IPS DF 4.7 (cell line): ENCODE measurements around the gene TP53BP1.
"Not testable (repeated sequence)": the region's sequence is repeated elsewhere in the genome, so short reads cannot be mapped to it uniquely, and the experiment has no call there.

Experiments used
- DNase-seq: peaks from one replicate; pipeline ENCODE4 v3.0.0-alpha.2; 2013; ENCODE audit warnings: low spot score; ENCODE audit errors: extremely low read depth

Gene TP53BP1

GRCh38 chr15:43423793-43424192 lies 69.2 kb downstream of the TP53BP1 start:
- no peak for DNase-seq

- no peak for DNase-seq
Observed at GRCh38 chr15:43420876-43421275, 72.1 kb downstream of the TP53BP1 start.

GRCh38 chr15:43420435-43420834 lies 72.5 kb downstream of the TP53BP1 start:
- DNase-seq = no peak

DNA sequence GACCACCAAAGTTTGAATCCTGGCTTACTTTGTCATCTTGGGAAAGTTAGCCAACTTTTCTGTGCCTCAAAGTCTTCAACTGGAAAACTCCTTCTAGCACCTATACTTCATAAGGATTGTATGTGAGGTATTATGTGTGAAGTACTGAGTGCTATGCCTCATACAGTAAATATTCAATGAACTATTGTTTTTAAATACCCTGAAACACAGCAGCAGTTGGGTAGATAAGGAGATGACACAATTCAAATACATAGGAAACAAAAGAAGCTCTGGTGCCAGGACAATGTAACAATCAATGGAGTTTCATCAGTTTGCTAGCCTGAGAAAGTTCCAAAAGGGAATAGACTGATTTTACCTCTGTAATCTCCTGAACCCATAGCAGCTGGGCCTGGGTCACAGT lies 78.8 kb downstream of the TP53BP1 start:
- no peak for DNase-seq

DNA sequence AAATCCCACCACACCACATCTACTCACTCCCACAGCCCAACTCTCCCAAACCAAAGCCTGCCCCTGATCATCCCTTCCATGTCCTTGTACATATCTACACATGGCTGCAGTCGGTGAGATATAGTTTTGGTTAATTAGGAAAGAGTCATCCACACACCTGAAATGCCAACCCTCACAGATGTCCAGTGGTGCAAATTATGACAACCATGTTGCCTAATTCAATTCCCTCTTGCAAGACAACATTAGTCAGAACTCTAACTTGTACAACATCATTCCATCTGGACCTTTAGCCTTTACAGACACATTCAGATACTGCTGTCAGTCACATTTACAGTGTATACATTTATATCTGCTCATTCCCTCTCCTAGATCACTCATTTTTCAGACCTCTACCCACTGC lies 80.9 kb downstream of the TP53BP1 start:
- DNase-seq = no peak

GRCh38 chr15:43410572-43411214 lies 82.3 kb downstream of the TP53BP1 start:
- peak; percentile 2 for DNase-seq

GRCh38 chr15:43408789-43409188 lies 84.2 kb downstream of the TP53BP1 start:
- DNase-seq = no peak

DNA sequence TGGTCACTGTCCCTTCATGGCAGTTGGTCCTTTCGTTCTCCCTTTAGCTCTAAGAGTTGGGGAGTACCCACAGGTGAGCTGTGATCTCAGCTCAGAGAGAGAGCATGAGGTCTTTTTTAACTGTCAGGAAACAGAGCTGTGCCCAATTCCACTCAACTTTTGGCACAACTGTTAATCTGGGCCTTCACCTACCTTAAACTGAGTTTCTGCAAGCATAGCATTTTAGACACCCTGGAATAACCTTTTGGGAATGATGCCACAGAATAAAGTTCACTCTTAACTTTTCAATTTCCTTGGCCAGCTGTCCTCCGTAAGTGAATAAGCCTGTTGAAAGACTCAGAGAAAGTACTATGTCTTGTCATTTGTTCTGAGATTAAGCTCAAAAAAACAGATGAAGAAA lies 86.1 kb downstream of the TP53BP1 start:
- DNase-seq = no peak

DNA sequence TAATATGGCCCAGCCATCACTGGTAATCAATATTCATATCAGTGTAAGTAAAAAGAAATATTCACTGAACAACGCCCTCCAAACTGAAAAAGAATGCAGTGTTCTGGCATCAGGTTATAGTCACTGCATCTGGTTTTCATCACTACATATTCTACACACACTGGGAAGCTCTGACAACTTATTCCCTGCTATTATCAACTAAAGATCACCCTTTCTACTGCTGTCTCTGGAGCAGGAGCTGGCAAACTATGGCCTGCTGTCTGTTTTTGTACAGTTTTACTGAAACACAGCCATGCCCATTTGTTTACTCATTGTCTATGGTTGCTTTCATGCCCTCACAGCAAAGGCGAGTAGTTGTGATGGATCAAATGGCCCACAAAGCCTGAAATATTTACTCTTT lies 86.8 kb downstream of the TP53BP1 start:
- DNase-seq = no peak

- no peak for DNase-seq
Observed at GRCh38 chr15:43404130-43404529, 88.8 kb downstream of the TP53BP1 start.

GRCh38 chr15:43403616-43404015 lies 89.3 kb downstream of the TP53BP1 start:
- DNase-seq = no peak

DNA sequence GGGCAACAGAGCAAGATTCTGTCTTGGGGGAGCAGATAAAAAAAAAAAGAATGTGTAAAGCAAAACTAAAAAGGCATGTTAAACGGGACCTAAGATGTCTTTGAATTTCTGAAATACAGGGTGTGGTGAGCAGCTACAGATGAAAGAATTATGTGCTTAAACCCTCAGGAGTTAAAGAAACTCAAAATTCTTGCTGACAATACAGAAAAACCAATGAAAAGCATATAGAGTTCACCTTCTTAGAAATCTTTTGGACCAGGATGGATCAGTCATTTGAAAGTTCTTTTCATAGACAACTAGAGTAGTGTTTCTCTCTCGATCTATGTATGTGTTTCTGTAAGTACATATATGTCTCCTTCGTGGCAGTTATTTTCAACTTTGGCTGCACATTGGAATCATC lies 90.7 kb downstream of the TP53BP1 start:
- no peak for DNase-seq

DNA sequence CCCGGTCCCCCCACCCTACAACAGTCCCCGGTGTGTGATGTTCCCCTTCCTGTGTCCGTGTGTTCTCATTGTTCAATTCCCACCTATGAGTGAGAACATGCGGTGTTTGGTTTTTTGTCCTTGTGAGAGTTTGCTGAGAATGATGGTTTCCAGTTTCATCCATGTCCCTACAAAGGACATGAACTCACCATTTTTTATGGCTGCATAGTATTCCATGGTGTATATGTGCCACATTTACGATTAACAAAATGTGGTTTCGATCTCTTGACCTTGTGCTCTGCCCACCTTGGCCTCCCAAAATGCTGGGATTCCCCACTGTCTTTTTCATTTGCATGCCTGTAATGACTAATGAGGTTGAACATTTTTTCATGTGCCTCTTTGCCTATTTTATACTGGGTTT lies 99.4 kb downstream of the TP53BP1 start:
- not testable (repeated sequence) for DNase-seq

- no peak for DNase-seq
Observed at GRCh38 chr15:43390723-43391122, 102.2 kb downstream of the TP53BP1 start.

- DNase-seq = no peak
Observed at GRCh38 chr15:43383070-43383469, 109.9 kb downstream of the TP53BP1 start.

DNA sequence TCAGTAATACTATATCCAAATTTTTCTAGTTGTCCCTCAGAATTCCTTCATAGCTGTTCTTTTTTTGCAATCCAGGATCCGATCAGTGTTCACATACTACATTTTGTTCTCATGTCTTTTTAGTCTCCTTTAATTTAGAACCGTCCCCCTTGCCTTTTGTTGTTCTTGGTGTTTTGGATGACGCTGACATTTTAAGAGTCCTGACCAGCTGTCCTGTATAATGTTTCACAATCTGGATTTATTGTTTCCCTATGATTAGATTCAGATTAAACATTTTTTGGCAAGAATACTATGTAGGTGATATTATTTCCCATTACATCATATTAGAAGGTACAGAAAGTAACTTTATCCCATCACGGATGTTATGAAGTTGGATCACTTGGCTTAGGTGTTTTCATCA lies 110.6 kb downstream of the TP53BP1 start:
- no peak for DNase-seq

GRCh38 chr15:43378601-43379000 lies 114.4 kb downstream of the TP53BP1 start:
- no peak for DNase-seq

GRCh38 chr15:43376017-43376705 lies 116.8 kb downstream of the TP53BP1 start:
- DNase-seq = no peak

DNA sequence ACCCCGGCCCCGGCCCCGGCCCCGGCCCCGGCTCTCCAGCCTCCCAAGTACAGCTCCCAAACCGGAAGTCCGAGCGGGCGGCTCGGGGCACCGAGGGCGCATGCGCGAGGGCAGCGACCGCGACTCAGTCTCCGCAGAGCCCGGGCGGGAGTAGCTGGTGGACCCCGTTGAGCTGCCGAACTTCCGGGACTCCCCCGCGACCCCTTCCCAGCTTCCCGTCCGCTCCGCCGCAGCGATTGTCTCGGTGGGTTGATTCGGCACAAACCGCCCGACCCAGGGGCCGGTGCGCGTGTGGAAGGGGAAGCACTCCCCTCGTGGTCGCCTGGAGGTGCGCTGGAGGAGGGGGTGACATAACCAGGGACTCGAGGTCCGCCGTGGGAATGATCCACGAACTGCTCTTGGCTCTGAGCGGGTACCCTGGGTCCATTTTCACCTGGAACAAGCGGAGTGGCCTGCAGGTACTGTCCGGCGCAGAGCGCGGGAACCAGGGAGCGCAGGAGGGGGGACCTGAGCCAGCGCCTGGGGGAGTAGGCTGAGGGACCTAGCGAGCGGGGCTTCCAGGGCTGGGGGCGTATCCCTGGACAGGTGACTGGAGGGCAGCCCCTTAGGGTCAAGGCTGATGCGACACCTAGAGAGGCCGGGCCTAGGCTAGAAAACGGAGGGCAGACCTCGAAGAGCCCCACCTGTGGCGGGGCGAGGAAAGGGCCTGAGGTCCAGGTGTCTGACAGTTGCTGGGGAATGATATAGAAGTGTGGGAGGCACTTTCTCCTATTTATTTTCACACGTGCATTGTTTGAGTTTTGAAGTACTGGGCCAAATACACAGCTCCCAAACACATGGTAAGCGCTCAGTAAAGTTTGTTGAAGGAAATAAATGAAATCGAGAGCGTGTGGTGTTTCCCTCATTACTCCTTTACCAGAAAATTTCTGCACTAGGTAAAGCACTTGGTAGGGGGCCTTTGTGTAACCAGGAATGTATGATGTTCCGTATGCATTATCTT lies 121.7 kb downstream of the TP53BP1 start, which contains the start of the genes TUBGCP4 and ZSCAN29:
TSS of gene TUBGCP4 (plus strand) at position 127 of the 1,000 bp plus-strand sequence. CDS start at position 381, 254 bp downstream.
TSS of gene ZSCAN29 (minus strand) at position 69 of the 1,000 bp plus-strand sequence. CDS start 1,130 bp downstream, outside the sequence.
- peak; percentile 69 for DNase-seq

- DNase-seq = no peak
Observed at GRCh38 chr15:43370310-43370974, 122.5 kb downstream of the TP53BP1 start.

- DNase-seq = no peak
Observed at GRCh38 chr15:43361313-43361903, 131.5 kb downstream of the TP53BP1 start.
